HG03175 (cell line): ENCODE results near the gene TMEM116.
"Not testable (repeated sequence)": the region's sequence is repeated elsewhere in the genome, so short reads cannot be mapped to it uniquely, and the experiment has no call there.

Source experiments
- ATAC-seq: cut with Tn5 transposase; IDR thresholded peaks from one replicate; pipeline ENCODE4 v1.9.1; 2021; ENCODE audit warnings: mild to moderate bottlenecking, moderate library complexity; ENCODE audit not compliant: unreplicated experiment

TMEM116 gene

DNA sequence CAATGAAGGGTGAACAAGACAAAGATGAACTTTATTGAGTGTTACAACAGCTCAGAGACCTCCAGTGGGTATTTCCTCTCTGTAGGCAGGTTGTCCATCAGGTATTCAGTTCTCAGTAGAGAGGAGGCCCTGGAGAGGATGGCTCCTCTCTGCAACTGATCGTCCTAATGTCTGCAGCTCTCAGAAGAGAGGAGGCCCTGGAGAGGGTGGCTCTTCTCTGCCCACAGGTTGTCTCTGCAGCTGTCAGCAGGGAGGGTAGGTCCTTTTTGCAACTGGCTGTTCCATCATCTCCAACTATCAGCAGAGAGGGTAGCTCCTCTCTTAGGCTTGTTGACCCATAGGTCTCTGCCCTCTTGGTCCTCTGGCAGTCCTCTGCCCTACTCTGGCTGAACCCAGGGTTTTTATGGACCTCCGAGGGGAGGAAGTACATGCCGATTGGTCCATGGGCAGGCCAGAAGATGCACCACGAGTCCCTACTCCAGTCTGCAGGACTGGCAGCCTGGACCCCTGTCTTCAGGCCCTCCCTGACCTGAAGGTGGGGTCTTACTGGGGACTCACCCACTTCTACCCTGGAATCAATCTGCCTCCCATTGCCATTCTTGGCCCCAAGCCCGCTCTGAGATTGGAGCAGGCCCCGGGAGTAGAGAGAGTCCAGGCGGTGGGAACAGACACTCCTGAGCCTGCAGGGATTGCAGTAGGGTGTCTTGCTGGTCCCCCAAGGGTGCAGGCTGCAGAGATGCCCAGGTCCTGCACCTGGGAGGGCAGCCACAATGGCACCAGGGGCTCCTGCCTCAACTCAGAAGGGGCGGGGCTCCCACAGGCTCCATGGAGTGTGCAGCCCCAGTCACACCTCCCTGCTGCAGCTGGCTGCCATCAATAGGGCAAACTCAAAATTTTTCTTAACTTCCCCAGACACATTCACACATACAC lies 2.3 kb downstream of the TMEM116 start:
- ATAC-seq, result no peak

DNA sequence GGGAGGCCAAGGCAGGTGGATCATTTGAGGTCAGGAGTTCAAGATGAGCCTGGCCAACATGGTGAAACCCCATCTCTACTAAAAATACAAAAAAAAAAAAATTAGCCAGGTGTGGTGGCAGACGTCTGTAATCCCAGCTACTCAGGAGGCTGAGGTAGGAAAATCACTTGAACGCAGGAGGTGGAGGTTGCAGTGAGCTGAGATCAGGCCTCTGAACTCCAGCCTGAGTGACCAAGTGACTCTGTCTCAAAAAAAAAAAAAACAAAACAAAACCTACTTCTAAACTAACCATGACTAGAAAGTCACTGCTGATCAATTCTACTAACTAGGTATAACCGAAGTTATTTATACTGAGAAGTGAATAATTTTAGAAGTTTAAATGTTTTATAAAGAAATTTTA lies 3.4 kb downstream of the TMEM116 start:
- ATAC-seq, result not testable (repeated sequence)

DNA sequence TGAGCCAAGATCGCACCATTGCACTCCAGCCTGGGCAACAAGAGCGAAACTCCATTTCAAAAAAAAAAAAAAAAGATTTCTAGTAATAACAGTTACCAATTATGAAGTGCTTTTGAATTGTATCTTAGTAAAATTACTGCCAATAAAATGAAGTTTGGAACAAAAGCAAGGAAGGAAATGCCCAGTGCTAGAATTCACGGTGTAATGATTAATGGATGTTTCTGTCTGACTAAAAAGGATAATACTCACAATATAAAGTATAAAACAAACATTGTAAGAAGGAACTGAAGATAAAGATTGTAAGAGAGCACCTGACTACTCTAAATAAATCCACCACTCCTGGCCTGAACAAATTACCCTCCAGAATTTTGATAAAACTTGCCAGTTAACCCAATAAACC lies 4.0 kb downstream of the TMEM116 start:
- no peak for ATAC-seq

GRCh38 chr12:112007945-112008344 lies 5.0 kb downstream of the TMEM116 start:
- ATAC-seq, result no peak

DNA sequence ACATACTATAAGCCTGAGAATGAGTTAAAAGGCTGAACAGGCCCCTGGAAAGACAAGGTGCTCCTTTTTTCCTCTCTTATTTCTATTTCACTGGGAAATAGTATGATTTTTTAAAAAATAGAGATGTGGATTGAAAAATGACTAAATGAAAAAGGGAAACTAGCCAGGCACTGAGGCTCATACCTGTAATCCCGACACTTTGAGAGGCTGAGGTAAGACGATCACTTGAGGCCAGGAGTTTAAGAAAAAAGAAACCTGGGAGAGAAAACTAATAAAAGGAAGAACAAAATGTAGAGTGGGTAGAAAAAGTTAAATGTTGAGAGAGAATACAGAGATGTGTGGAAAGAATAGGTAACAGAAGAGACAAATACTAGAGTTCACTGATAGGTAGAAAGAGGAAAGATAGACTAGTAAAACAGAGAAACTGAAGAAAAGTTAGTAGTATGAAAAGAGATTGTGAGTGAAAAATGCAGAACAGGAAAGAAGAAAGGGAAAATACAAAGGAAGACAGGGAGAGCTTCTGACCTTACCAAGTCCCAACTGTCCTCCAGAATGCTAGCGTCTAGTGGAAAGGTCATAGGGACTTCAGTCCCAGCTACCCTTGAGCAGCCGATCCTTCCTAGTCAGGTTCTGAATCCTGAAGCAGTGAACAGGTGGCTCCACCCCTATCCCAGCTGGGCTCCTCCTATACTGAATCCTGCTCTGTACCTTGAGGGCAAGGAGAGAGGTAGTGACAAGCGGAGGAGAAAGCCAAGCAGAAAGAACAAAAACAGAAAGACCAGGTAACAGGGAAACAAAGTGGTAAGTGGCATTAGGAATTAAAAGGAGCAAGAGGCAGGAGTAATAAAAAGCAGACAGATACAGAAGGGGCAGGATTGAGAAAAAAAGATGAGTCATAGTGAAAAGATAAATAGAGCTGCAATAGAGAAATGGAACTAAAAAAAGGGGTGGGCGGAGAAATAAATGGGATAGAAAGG lies 7.3 kb downstream of the TMEM116 start:
- no peak for ATAC-seq

- no peak for ATAC-seq
These were observed 8.9 kb downstream of the TMEM116 start for GRCh38 chr12:112004041-112004440.

DNA sequence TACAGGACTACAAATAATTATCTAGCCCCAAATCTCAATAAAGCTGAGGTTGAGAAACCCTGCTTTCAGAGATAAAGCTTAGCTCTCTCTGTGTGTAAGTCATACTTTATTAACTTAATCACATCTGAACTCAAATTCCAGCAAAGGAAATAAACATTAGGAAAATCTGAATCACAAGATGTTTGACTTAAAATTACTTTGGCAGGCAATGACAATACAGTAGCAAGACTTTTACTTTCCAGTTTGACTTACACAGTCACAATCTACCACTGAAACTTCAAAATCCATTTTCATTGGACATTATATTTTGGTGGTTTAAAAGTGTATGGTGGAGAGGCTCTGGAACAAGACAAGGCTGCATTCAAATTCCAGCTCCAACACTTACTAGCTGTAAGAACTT lies 11.4 kb downstream of the TMEM116 start:
- no peak for ATAC-seq

GRCh38 chr12:112000820-112001219 lies 12.1 kb downstream of the TMEM116 start:
- ATAC-seq, result no peak

DNA sequence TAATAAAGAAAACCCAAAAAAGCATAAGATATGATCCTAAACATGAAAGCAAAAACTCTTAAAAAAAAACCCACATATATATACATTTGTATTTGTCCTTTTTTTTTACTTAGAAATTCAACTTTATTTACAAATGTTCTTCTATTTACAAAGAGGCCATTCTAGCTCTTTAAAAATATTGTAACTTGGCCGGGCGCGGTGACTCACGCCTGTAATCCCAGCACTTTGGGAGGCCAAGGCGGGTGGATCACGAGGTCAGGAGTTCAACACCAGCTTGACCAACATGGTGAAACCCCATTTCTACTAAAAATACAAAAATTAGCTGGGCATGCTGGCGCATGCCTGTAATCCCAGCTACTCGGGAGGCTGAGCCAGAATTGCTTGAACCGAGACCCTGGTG lies 13.8 kb downstream of the TMEM116 start:
- ATAC-seq, result not testable (repeated sequence)

DNA sequence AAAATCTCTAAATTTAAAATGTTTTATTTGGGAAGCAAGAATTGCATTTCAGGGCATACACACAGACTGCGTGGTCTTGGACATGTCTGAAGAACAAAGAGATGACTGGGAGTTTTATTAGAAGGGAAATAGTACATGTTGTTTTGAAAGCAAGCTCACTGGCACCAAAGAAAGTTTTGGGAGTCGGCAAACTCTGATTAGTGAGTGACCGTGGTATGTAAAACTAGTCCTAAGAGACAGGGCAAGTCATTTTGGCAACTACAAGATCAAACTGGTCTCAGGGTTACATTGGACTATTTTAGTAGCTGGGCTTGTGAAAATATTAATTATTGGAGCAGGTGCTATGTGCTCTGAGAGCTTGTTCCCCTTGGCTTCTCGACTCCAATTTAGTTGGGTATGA lies 14.9 kb downstream of the TMEM116 start:
- ATAC-seq, result no peak

- ATAC-seq, result no peak
These were observed 15.7 kb downstream of the TMEM116 start for GRCh38 chr12:111997300-111997699.

- ATAC-seq, result no peak
These were observed 17.0 kb downstream of the TMEM116 start for GRCh38 chr12:111995782-111996480.

GRCh38 chr12:111994211-111995111 lies 18.5 kb downstream of the TMEM116 start:
- peak; percentile 51 for ATAC-seq

DNA sequence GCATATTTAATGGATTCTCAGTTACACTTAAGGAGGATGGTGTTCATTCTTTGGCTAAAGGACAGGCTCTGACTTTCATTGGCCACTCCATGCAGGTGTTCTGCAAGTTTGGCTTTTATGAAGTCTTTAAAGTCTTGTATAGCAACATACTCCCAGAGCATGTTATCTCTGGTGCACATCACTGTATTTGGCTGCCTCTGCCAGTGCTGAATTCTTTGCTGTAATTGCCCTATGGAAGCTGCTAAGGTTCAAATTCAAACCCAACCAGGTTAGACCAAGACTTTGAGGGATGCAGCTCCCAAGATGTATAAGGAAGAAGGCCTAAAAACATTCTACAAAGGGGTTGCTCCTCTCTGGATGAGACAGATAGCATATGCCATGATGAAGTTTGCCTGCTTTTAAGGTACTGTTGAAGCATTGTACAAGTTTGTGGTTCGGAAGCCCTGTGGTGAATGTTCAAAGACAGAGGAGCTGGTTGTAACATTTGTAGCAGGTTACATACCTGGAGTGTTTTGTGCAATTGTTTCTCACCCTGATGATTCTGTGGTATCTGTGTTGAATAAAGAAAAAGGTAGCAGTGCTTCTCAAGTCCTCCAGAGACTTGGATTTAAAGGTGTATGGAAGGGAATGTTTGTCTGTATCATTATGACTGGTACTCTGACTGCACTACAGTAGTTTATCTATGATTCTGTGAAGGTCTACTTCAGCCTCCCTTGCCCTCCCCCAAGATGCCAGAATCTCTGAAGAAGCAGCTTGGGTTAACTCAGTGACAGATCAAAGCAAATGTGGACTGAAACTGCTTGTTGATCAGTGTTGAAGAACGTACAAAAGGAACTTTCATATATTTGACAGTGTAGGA lies 19.4 kb downstream of the TMEM116 start:
- peak; percentile 53 for ATAC-seq

GRCh38 chr12:111992464-111992863 lies 20.5 kb downstream of the TMEM116 start:
- ATAC-seq, result no peak

GRCh38 chr12:111991946-111992345 lies 21.0 kb downstream of the TMEM116 start:
- no peak for ATAC-seq

- no peak for ATAC-seq
These were observed 21.4 kb downstream of the TMEM116 start for GRCh38 chr12:111991535-111991934.

- no peak for ATAC-seq
These were observed 28.1 kb downstream of the TMEM116 start for GRCh38 chr12:111984820-111985219.

DNA sequence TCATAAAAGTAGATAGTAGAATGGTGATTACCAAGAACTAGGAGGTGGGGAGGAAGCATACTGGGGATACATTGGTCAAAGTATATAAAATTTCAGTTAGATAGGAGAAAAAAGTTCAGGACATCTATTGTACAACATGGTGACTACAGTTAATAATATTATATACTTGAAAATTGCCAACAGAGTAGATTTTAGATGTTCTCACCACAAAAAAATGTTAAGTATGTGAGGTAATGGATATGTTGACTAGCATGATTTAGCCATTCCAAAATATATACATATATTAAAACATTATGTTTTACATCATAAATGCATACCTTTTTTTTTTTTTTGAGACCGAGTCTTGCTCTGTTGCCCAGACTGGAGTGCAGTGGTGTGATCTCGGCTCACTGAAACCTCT lies 31.0 kb downstream of the TMEM116 start:
- ATAC-seq, result no peak
